ENCODE results near the gene ATP6V0A4.
"Not testable (repeated sequence)": the region's sequence is repeated elsewhere in the genome, so short reads cannot be mapped to it uniquely, and the experiment has no call there.

Gene ATP6V0A4

DNA sequence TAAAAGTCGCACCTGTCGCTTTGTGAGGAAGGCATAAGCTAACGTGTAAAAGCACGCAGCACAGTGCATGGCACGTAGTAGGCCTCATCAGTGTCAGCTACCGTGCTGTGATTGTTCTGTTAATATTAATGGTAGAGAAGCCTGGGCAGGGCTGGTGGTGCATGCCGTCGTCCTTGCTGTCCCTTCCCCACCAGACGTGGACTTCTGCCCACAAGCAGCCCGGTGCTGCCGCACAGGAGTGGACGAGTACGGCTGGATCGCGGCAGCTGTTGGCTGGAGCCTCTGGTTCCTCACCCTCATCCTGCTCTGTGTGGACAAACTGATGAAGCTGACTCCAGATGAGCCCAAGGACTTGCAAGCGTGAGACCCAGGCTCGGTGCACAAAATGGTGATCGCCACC is 4.7 kb upstream of the ATP6V0A4 start:
- no peak for DNase-seq

DNA sequence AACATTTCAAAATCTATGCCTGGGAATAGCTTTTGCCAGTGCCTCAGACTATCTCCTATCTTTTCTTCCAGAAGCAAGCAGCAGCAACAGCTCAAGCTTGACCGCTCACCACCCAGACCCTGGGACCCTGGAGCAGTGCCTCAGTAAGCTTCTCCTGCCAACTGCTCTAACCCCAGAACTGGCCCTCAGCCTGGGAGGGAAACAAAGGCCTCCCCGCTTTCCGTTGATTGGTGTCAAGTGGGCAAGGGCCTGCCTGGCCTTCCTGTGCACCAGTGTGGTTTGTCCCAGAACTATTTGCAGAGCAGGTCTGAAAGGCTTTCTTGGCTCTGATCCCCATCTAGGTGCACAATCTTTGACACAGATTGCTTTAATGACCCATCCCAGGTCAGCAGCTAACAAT is 3.3 kb upstream of the ATP6V0A4 start:
- no peak for DNase-seq

DNA sequence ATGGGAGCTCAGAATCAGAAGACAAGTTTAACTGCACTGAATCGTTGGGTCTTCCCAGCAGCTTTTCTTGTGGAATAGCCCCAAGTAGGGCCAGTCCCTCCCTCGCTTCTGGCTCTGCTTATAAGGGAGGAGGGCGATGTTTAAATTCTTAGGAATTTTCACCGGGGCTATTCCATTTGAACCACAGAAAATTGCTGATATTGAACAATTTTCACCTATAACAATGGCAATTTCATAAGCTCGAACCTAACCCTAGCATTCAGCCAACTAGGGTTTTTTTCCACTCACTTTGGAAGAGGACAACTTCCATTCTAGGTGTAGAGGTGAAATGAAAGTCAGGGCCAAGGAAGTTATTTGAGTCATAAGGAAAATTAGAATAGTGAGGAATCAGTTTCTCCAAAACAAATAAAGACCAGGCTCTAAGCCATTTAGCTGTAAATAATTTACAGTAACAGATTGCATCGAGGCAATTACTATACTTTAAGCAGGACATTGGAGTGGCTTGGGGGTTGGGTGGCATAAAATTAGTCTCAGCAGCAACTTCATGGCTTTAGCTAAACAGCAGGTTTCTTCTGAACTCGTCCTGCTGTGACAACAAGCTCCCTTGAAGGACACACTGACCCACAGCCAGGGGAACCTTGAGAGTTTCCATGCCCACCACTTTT is 1.5 kb upstream of the ATP6V0A4 start:
- DNase-seq = no peak

DNA sequence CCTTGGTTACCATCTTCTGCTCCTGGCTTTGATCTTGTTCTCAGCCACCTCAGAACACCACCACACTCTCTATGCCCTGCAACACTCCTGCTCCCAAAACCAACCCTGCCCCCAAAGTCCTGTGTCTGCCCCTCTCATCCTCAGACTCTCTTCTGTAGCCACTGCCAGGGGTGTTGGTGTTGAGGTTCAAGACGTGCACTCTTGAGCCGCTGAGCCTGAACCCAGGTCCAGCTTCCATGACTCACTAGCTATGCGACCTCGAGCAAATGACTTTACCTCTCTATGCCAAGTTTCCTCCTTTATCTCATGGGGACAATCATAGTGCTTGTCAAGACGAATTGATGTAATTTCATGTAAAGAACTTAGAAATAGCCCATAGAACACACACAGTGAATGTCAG is 840 bp upstream of the ATP6V0A4 start:
- DNase-seq = peak in 1 of 5 donors; percentile 17

DNA sequence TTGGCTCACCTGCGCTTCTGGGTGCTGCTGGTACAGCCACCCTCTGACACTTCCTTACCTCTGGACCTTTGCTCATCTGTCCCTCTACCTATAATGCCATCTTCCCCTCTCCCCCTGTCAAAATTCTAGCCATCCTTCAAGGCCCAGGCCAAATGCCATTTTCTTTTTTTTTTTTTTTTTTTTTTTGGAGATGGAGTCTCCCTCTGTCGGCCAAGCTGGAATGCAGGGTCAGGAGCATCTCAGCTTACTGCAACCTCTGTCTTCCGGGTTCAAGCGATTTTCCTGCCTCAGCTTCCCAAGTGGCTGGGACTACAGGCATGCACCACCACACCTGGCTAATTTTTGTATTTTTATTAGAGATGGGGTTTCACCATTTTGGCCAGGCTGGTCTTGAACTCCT is 950 bp downstream of the ATP6V0A4 start:
- DNase-seq = not testable (repeated sequence)

DNA sequence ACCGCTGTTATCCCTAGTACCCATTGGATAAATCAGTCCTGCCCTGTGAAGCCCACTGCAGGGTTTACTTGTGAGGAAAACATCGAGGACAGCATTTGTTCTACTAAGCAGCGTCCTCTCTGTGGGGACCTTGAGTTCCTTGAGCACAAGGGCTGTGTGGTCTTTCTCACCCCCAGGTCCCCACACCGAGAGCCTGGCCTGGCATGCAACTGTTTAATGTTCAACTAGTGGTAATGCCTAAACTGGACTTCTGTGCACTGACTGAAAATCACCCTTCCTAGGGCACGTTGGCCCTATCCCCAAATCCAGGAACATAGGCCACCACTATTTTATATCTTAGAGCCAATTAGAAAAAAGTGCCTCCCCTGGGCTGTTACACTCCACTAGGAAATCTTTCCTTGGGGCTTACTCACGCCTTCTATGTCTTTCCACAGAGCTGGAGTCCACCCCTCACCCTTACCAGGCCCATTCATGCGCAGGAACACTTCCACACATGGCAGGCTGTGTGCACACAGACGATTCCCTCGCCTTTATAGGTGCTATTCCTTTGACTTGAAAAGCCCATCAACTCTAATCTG is 1.9 kb downstream of the ATP6V0A4 start:
- DNase-seq = no peak

DNA sequence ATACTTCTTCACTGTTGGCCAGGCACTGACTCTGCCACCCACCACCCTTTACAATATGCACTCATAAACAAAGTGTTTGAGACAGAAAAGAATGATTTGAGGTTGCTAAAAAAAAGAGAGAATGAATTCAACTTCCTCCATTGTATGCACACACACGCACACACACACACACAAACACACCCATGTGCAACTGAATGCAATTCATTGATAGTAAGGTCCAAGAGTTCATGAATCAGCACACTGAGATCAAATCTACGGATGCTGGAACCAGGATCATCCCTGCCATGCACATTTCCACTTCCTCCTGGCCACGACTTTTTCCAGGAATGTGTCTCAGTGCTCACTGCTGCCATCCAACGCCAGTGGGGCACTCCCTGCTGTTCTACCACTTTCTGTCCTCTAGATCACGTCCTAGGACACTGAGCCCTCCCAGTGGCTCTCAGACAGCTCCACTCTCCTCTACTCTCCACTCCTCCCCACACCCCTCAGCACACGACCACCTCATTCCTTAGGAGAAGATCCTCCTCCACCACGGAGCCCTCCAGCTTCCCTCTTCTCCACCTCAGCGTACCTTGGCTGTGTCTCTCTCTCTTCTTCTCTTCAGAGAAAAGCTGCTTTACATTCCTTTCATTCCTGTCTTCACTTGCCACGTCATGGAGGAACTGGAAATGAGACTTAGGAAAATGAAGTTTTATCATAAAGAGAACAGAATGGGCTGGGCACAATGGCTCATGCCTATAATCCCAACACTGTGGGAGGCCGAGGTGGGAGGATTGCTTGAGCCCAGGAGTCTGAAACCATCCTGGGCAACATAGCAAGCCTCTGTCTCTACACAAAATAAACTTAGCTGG is 12.2 kb downstream of the ATP6V0A4 start:
- no peak for DNase-seq

DNA sequence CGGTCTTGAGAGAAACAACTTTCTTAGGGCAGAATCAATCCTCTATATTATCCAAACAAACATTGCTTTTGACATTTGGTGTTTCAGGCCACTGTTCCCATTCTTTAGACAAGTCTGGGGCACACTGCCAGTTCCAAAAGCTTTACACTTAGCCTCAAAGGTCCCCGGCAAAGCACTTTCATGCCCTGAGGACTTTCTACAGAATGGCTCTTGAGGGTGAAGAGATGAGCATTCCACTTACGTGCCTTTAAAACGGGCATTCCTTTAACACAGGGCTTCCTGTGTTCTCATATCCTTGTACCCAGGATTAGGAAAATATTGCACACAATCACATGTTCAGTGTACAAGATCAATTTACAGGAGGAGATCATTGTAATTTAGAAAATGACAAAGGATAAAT is 13.3 kb downstream of the ATP6V0A4 start:
- DNase-seq = no peak

DNA sequence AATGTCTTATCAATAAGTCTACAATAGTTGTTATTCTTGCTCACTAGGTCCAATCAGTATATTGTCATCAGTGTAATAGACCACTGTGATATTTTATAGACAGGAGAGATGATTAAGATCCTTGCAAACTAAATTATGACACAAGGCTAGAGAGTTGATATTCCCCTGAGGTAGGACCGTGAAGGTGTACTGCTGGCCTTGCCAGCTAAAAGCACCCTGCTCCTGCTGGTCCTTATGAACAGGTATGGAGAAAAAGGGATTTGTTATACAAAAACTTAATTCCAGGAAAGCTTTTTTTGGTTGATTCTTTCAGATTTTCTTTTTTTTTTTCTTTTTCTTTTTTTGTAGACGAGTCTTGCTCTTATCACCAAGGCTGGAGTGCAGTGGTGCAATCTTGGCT is 17.0 kb downstream of the ATP6V0A4 start:
- no peak for DNase-seq

DNA sequence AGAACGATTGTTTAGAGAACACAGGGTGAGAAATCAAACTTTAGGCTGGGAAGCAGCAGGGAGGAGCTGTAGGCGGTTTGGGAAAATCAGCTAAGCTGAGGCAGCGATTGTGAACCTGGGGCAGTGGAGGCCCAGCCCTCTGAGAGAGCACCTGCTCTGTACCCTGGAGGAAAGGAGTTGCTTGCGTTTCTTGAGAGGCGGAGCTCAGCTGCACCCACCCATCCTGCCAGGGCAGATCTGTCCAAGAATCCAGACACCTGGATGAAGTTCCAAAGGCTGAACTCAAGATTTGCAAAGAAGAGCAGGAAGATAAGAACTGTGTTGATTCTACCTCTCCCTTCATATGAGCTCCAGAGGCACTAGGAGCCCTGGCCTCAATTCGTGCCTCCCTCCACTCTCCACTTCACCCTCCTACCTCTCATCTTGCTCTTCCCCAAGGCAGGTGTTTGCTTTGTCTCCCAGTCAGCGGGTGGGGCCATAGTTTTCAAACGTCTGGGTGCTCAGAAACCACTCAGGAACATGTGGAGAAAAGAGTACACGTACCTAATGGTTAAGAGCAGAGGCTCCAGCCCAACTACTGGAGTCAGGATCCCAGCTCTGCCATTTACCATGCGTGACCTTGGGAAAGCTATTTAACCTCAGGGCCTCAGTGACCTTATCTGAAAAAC is 21.7 kb downstream of the ATP6V0A4 start:
- no peak for DNase-seq

DNA sequence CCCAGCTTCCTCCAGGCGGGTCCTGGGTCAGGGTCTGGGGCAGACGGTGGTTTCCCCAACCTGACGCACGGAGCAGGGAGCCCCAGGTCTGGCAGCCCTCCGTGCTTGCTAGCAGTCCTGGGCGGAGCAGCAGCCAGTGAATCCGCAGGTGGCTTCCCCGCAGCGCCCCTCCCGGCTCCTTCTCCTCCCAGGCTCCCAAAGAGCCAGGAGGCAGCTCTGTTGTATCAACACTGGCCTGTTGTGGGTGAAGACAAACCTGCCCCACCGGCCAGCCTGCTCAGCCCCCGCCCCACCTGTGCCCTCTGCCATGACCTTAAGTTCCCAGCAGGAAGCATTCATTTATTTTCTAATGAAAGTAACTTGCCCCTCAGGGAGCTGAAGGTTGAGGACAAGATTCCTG is 24.2 kb downstream of the ATP6V0A4 start:
- DNase-seq = no peak

DNA sequence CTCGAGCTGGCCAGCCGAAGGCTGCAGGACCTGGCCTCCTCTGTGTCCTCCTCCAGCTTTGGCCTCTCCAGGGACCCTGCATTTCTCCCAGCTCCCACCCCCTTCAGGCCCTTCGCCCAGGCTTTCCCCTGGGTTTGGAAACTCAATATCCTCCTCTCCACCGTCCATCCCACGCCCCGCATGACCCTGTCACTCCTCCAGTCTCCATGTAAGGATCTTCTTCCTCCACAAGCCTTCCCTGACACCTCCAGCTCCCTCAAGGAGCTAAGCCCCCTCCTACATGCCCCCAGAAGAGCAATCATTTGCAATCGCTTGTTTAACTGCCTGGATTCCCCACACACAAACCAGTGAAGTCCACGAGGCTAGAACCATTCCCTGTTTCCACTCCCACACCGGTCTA is 24.8 kb downstream of the ATP6V0A4 start:
- no peak for DNase-seq

DNA sequence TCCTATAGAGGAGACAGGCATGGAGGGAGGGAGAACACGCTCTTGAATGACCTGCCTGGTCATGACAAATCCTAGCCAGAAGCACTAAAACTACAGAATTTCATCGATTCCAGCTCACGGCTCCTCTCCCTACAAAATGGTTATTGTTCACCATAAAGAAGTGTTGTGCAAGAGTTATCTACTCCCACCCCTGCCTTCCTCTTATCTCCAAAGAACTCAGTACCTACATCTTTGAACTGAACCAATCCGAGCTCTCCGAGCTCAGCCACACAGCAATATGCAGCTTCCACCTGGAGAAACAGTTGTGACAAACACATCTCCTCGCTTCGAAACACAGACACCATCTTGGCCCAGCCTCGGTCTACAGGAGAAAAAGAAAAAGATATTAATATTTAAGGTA is 27.1 kb downstream of the ATP6V0A4 start:
- DNase-seq = no peak

DNA sequence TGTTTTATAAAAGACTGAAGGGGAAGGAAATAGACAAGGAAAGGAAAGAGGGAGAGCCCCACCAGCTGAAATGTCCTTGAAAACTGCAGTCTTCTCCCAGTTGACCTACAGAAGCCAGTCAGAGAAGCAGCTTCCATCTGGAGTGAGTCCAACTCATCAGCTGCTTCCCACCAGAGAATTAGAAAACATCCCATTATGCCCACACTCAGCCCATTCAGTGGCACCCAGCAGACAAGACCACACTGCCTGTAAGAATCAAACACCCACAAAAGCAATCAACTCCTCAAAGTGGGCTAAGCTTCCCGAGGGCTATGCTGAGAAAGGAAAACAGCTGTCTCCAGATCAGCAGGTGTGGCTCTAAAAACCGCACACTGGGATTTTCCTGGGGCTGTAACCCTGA is 29.8 kb downstream of the ATP6V0A4 start:
- no peak for DNase-seq

DNA sequence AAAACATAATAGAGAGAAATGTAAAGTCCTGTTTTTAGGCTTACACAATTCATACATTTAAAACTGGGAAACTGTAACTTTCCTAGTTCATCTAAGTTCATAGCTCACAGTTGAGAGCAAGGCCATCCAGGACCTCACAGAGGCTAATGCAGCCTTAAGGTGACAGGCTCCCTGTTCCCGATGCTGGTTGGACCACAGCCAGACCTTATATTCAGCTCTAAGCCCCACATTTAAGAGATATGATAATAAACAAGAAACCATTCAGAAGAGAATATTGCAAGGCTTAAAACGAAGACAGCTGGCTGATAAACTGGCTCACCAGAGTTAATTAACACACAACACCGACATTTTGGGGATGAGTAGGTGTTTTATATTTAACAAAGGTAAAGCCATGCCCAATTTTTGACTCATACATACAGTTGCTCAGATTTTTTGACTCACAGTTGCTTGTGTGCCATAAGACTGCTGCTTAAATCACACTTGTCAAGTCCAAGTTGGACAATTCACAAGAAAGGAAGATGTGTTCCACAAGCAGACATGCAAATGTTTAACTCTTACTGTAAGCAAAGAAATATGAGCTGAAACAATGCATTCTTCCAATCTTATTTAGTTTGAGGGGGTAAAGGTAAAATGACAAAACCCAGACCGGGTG is 41.3 kb downstream of the ATP6V0A4 start:
- peak in 1 of 5 donors; percentile 36 for DNase-seq

DNA sequence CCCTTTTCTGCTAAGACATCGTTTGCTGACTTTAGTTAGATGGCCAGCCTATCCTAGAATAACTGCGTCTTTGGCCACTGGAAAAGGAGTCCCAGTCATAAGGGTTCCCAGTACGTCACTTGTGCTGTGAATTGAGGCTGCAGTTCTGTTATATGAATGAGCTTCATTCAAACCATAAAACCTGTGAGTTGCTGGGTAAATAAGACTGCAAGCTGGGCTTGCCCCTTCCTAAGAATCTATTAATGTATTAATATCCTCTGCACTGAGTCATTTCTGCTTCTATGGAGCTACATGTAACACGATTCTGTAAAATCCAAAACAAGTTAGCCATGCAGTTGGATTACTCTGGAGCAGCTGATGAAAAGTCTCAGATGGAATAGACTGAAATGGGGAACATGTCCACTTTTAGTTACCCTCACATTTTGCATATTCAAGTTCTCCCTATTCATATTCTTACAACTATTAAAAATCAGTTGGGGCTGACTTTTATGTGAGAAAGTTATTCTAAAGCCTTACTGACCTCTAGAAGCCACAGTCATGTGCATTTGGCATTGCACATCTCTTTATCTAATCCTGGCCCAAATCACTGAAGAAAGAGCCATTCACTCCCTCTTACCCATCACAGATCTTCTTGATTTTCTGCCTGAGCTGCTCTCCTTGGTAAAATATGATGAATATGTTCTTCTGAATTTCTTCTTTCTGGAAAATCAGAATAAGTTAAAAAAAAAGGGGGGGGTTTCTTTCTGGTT is 42.0 kb downstream of the ATP6V0A4 start:
- no peak for DNase-seq

DNA sequence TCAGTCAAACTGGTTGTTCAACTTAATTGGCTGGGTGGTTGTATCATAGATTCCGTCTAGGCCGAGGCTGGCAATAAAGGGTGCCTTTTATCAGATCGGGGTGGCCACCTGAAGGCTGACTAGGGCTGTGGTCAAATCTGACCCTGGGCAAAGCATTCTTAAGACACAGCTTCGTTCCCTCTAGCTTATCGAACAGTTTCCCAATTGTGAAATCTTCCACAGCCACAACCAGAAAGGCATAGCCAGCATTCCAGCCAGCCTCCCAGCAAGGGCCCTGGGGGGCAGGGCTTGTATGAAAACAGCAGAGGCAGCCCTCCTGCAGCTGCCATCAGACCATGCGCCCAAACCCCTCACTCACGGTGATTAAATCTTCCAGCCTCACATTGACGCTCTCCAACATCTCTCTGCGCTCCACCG is 42.7 kb downstream of the ATP6V0A4 start:
- DNase-seq = no peak

DNA sequence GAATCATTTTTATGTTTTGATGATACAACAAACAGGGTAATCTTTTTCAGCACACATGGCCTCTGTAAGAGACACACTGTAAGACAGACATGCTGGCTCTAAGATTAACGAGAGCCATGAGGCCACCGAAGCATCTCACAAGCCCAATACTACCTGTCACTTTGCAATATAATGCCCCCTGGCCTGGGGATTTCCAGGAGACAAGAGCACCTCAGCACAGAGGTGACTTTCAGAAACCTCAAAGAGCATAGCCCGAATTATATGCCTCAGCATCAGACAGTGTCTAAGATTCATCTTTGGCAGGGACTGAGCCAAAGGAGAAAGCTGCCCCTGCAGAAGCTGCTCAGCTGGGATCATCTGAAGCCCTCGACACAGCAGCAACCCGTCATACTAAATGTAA is 44.4 kb downstream of the ATP6V0A4 start:
- peak in 1 of 5 donors; percentile 36 for DNase-seq

DNA sequence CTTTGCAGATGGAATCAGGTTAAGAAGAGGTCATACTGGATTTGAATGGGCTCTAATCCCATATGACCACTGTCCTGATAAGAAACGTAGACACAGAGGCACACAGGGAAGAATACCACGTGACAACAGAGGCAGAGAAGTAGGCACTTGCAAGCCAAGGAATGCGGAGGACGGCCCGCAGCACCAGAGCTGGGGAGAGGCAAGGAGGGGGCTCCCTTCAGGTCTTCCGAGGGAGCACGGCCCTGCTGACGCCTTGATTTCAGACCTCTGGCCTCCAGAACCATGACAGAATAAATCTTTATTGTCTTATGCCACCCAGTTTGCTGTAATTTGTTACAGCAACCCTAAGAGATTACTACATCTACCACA is 44.9 kb downstream of the ATP6V0A4 start:
- no peak for DNase-seq

DNA sequence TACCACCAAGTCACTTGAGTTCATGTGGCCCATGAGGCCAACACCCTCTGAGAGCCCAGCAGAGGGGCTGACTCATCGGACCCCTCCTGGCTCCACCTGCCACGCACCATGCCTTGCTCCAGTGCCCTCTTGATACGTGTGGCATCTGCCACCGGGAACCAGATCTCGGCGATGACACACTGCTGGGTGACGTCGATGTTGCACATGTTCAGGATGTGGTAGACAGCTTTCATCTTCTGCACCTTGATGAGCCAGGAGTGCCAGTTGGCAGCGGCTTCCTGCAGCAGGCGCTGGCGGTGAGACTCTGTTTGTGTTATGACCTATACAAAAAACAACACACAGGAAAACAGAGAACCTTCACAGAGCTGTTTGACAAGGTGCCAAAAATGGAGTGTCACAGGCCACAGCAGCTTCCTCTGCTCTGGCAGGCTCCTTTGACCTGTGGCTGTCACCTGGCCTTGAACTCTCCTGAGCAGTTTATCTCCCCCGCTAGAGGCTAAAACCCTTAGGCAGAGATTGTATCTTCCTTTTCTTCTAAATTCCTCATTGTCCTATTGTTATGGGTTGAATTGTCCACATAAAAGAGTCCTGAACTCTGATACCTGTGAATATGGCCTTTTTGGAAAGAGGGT is 45.4 kb downstream of the ATP6V0A4 start:
- peak; percentile 83 to 100 (median 89) for DNase-seq

DNA sequence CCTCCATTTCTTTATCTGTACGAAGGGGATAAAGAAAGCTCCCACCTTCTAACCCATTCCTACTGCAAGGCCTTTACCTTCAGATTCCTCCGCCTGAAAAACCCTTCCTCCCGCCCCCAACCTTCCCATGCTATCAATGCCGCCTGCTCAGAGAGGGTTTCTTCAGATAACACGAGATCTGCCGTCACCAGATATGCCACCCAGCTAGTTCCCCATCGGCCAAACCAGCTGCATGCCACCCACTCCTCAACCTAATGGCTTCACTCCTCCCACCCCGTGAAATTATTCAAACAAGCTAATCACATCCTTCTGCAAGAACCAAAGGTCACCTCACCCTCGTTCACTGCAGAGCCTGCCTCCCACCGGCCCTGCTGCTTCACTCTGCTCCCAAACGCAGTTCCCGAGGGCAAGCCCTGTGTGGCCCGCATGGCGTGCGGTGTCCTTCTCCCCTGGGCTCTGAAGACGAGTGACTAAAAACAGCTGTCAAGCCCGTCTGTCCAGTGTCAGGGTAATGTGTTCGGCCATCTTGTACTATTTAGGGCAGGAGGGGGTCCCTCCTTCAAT is 47.0 kb downstream of the ATP6V0A4 start:
- DNase-seq = no peak
